GM19397 (cell line): ENCODE data around the gene SCN1B.
"Not testable (repeated sequence)": the region's sequence is repeated elsewhere in the genome, so short reads cannot be mapped to it uniquely, and the experiment has no call there.

ENCODE experiments used
- ATAC-seq: cut with Tn5 transposase; IDR thresholded peaks from one replicate; pipeline ENCODE4 v1.9.1; 2021; ENCODE audit warnings: mild to moderate bottlenecking, moderate library complexity; ENCODE audit not compliant: unreplicated experiment

Gene SCN1B

GRCh38 chr19:35034588-35035382 lies 4.5 kb downstream of the SCN1B start:
- ATAC-seq, result no peak

GRCh38 chr19:35037716-35038622 lies 7.7 kb downstream of the SCN1B start:
- ATAC-seq, result no peak

- no peak for ATAC-seq
Measured at GRCh38 chr19:35038623-35039512, 8.6 kb downstream of the SCN1B start.

- no peak for ATAC-seq
Measured at GRCh38 chr19:35039881-35040825, 9.9 kb downstream of the SCN1B start.

GRCh38 chr19:35040826-35041547 lies 10.7 kb downstream of the SCN1B start:
- ATAC-seq, result no peak

DNA sequence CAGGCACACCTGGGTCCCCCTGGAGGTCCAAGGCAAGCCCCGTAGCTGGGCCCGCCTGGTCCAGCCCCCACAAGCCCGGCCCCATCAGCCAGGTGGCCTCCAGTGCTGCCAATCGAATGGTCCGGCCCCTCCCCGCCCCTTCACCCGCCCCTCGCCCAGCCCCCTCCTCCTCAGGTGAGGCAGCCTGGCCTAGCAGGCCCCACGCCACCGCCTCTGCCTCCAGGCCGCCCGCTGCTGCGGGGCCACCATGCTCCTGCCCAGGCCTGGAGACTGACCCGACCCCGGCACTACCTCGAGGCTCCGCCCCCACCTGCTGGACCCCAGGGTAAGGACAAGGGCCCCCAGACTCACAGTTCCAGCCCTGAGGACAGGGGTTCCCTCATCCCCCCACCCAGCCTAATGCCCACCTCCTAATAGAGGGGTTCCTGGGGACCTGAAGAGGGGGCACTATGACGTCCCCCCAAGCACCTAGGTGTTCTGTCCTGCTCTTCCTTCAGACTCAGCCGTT lies 11.3 kb downstream of the SCN1B start, which contains the start of gene HPN:
Gene HPN (plus strand): TSS at position 174 of the 508 bp plus-strand sequence. CDS start 786 bp downstream, outside the sequence.
- no peak for ATAC-seq

GRCh38 chr19:35042056-35042730 lies 11.9 kb downstream of the SCN1B start:
- ATAC-seq, result no peak

GRCh38 chr19:35042954-35043604 lies 12.8 kb downstream of the SCN1B start:
- no peak for ATAC-seq

DNA sequence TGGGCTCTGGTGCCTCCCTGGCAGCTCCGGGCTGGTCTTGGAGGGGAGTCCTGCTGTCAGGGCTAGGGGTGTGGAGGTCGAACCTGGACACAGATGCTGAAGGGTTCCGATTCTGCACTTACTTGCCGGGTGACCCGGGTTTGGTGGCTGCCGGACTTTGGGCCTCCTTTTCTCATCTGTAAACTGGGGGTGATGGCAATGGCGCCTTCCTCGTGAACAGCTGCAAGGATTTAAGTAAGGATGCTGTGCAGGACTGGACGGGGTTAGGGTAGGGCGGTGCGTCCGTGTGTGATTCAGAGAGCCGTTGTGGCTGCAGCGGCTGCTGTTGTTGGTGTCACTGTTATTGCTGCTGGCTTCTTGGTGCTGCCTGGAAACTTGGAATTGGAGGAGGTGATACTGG lies 13.6 kb downstream of the SCN1B start:
- ATAC-seq, result no peak

DNA sequence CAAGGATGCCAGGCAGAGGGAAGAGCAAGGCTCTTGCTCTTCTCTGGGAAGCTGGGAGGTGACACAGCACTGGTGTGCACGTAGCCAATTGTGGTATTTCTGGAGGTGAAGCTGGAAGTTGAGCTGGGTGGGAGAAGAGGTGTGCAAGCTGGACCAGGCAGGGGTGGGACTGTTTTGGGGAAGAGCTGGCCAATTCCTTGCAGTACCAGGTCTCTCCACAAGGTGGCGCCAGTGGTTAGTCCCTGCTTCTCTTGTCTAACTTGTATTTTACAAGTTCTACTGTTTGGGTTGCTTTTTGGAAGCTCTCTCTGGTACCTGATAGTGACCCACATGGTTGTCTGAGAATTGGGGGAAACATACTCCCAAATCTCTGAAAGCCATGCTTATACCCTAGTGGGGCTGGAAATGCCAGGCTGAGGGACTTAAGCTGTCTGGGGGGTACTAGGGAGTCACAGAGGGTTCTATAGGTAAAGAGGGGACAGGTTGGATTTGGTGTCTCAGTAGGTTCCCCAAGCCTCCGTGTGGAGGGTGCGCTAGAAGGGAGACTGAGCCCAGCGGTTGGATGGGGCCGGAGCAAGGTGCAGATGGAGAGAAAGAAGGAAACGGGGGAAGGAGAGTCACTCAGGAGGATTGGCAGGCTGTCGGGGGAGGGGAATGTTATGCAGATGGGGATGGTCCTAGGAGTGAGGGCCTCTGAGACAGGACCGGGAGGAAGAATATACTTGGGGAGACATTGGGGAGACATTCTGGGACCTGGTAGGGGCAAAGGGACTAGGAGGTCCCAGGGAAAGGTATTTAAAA lies 14.2 kb downstream of the SCN1B start:
- no peak for ATAC-seq

DNA sequence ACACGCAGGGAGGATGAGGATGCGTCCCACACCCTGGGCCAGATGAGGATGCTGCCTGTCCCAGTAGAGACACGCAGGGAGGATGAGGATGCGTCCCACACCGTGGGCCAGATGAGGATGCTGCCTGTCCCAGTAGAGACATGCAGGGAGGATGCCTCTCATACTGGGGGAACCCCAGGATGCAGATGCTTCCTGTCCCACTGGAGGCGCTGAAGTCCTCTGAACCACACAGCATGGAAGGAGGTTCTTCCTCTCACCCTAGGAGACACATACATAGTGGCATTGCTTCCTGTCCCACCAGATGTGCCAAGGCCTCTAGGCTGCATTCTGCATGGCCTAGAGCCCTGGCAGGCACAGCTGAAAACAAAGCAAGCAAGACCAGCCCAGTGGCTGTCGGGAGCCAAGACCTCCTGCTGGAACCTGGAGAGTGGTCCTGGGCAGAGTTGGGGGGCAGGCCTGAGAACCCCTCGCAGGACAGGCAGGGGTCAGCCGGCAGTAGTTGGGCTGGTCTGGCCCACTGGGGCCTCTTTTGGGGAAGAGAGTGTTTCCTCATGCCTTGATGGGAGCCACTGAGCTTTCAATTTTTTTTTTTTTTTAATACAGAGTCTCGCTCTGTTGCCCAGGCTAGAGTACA lies 15.5 kb downstream of the SCN1B start:
- ATAC-seq, result peak; percentile 63

- no peak for ATAC-seq
Measured at GRCh38 chr19:35046461-35046860, 16.2 kb downstream of the SCN1B start.

GRCh38 chr19:35048911-35049411 lies 18.7 kb downstream of the SCN1B start:
- no peak for ATAC-seq

DNA sequence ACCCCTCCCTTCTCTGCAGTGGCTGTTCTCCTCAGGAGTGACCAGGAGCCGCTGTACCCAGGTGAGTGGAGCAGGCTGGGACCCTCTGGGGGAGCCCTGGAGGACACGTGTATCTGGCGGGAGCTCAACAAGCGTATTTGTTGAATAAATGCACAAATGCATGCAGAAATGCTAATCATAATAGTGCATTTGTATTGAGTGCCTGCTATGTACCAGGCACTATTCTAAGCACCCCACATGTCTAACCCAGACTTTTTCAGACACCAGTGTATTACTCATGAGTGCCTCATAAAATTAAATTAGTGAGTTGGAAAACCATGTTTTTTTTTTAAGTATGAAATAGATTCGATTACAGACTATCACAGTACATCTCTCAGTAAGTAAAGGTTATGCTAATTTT lies 19.2 kb downstream of the SCN1B start:
- ATAC-seq, result no peak

DNA sequence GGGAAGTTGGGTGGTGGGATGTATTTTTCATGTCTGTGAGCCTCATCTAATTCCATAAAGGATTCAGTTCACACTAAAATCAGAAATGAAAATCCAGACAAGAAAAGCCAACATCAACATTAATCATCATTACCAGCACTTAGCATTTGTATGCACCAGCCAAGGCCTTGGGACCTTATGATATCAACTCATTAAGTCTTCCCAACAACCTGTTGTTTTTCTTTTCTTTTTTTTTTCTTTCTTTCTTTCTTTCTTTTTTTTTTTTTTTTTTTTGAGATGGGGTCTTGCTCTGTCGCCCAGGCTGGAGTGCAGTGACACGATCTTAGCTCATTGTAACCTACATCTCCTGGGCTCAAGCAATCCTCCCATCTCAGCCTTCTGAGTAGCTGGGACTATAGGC lies 20.4 kb downstream of the SCN1B start:
- not testable (repeated sequence) for ATAC-seq

- ATAC-seq, result not testable (repeated sequence)
Measured at GRCh38 chr19:35051268-35051667, 21.0 kb downstream of the SCN1B start.
